Neural progenitor cell (in vitro differentiated cells): ENCODE measurements around the gene PROZ. TPM values are rescaled to one million over a fixed set of nuclear protein-coding genes. Genes with fewer than 3 reads are reported as not detected.

ENCODE experiments used
- DNase-seq: peaks from one replicate; pipeline ENCODE4 v3.0.0-alpha.2; 2016; ENCODE audit warnings: low spot score
- H2AFZ ChIP-seq: fragments of 200-600 bp; sonication (generic); replicated peaks from 2 replicates; pipeline ENCODE4 v1.6.1; 2016; ENCODE audit warnings: antibody characterized with exemption
- H3F3A ChIP-seq: fragments of 200-600 bp; sonication (generic); 2 replicates; pipeline ENCODE4 v1.6.1; 2016; ENCODE audit warnings: antibody characterized with exemption, low read depth
- H3K27ac ChIP-seq: fragments of 200-600 bp; sonication (generic); 2 replicates; pipeline ENCODE4 v1.5.1; 2016; ENCODE audit warnings: mild to moderate bottlenecking
- H3K27me3 ChIP-seq: fragments of 200-600 bp; sonication (generic); 2 replicates; pipeline ENCODE4 v1.6.1; 2016; ENCODE audit warnings: mild to moderate bottlenecking, moderate library complexity
- H3K36me3 ChIP-seq: fragments of 200-600 bp; sonication (generic); 2 replicates; pipeline ENCODE4 v1.5.1; 2016
- H3K4me1 ChIP-seq: fragments of 200-600 bp; sonication (generic); 2 replicates; pipeline ENCODE4 v1.6.1; 2016; ENCODE audit warnings: mixed run types
- H3K4me2 ChIP-seq: fragments of 200-600 bp; sonication (generic); 2 replicates; pipeline ENCODE4 v1.6.1; 2016
- H3K4me3 ChIP-seq: fragments of 200-600 bp; sonication (generic); 2 replicates; pipeline ENCODE4 v1.5.1; 2016
- H3K79me2 ChIP-seq: fragments of 200-600 bp; sonication (generic); 2 replicates; pipeline ENCODE4 v1.6.1; 2016; ENCODE audit warnings: low read depth
- H3K9ac ChIP-seq: fragments of 200-600 bp; sonication (generic); 2 replicates; pipeline ENCODE4 v1.6.1; 2016
- H3K9me3 ChIP-seq: fragments of 200-600 bp; sonication (generic); 2 replicates; pipeline ENCODE4 v1.5.1; 2016; ENCODE audit warnings: low read depth
- H4K20me1 ChIP-seq: fragments of 200-600 bp; sonication (generic); 2 replicates; pipeline ENCODE4 v1.6.1; 2016; ENCODE audit warnings: low read depth
- H3K27ac Mint-ChIP-seq: 3 replicates; pipeline ENCODE4 v1.8.0; 2021; ENCODE audit warnings: mixed read lengths
- H3K27me3 Mint-ChIP-seq: 2 replicates; pipeline ENCODE4 v1.8.0; 2022; ENCODE audit warnings: low read depth, mild to moderate bottlenecking, inconsistent platforms, moderate library complexity, mixed read lengths; ENCODE audit not compliant: insufficient read depth
- H3K36me3 Mint-ChIP-seq: 3 replicates; pipeline ENCODE4 v1.8.0; 2021; ENCODE audit warnings: mixed read lengths
- H3K4me1 Mint-ChIP-seq: 3 replicates; pipeline ENCODE4 v1.8.0; 2021; ENCODE audit warnings: mixed read lengths
- H3K4me3 Mint-ChIP-seq: 3 replicates; pipeline ENCODE4 v1.8.0; 2021; ENCODE audit warnings: mild to moderate bottlenecking, moderate library complexity, mixed read lengths
- H3K9me3 Mint-ChIP-seq: 3 replicates; pipeline ENCODE4 v1.8.0; 2020; ENCODE audit warnings: mixed read lengths
- CTCF ChIP-seq: fragments of 200-600 bp; sonication (generic); IDR thresholded peaks from 2 replicates; pipeline ENCODE4 v1.5.1; 2017; ENCODE audit warnings: antibody characterized with exemption, mild to moderate bottlenecking
- EZH2 ChIP-seq: fragments of 200-600 bp; sonication (generic); IDR thresholded peaks from 2 replicates; pipeline ENCODE4 v1.6.1; 2017; ENCODE audit warnings: antibody characterized with exemption, mild to moderate bottlenecking, moderate library complexity
- EZH2phosphoT487 ChIP-seq: fragments of 200-600 bp; sonication (generic); IDR thresholded peaks from 2 replicates; pipeline ENCODE4 v1.6.1; 2017; ENCODE audit warnings: antibody characterized with exemption
- total RNA-seq: library from RNA; depleted of rRNA; stranded (reverse); fragments of >200 nt; gene quantifications from 2 replicates; pipeline ENCODE4 v1.2.3, GENCODE V29; 2015; ENCODE audit warnings: low replicate concordance

The PROZ gene
- total RNA-seq, 1 donor from 2014 or later: not detected

DNA sequence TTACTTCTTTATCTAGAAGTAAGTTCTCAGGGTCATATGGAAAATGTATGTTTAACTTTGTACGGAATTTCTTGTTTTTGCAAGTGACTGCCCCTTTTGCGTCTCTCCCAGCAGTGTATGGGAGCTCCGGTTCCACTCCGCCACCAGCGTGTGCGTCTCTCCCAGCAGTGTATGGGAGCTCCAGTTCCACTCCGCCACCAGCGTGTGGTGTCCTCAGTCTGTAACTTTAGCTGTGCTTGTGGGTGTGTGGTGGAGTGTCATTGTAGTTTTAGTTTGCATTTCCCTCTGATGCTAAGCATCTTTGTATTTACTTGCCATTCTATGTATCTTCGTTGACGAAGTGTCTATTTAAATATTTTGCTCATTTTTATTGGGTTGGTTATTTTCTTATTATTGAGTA is 53.3 kb downstream of the PROZ start:
- TF ChIP-seq CTCF: peak; percentile 25
- no peak for TF ChIP-seq EZH2phosphoT487
- no peak overlapping the region for H2AFZ ChIP-seq
- DNase-seq: peak; percentile 51
- H3K36me3 Mint-ChIP-seq: peaks cover 15% of the 10 kb centered on the region
- peak overlapping the region; percentile 72 for H3K4me3 Mint-ChIP-seq
- H3K4me1 Mint-ChIP-seq: peaks cover 24% of the 10 kb centered on the region
- no peak overlapping the region for H3K9ac ChIP-seq
- peaks cover 89% of the 10 kb centered on the region for H3K79me2 ChIP-seq
- no peaks in the 10 kb centered on the region for H3K9me3 ChIP-seq
- H3K27me3 Mint-ChIP-seq: no peaks in the 10 kb centered on the region
- H3F3A ChIP-seq: peaks cover 21% of the 10 kb centered on the region
- no peak overlapping the region for H3K4me3 ChIP-seq
- no peak overlapping the region for H3K27ac ChIP-seq
- H3K4me2 ChIP-seq: no peak overlapping the region
- peaks cover 5% of the 10 kb centered on the region for H3K36me3 ChIP-seq
- peaks cover 26% of the 10 kb centered on the region for H3K4me1 ChIP-seq
- no peaks in the 10 kb centered on the region for H3K9me3 Mint-ChIP-seq
- no peak overlapping the region for H3K27ac Mint-ChIP-seq
- no peaks in the 10 kb centered on the region for H3K27me3 ChIP-seq
- H4K20me1 ChIP-seq: peaks cover 50% of the 10 kb centered on the region

- TF ChIP-seq EZH2 (no peak), CTCF (no peak), EZH2phosphoT487 (no peak)
- Histone ChIP-seq H3K79me2 (peaks cover 100% of the 10 kb centered on the region), H3K9ac (peak overlapping the region; percentile 2), H3K27ac (peak overlapping the region; percentile 7), H3F3A (peaks cover 13% of the 10 kb centered on the region), H3K36me3 (peaks cover 5% of the 10 kb centered on the region), H2AFZ (no peak overlapping the region), H3K4me1 (peaks cover 18% of the 10 kb centered on the region), H3K27me3 (no peaks in the 10 kb centered on the region), H3K4me2 (peak overlapping the region; percentile 70), H3K4me3 (peak overlapping the region; percentile 3), H3K9me3 (no peaks in the 10 kb centered on the region), H4K20me1 (peaks cover 38% of the 10 kb centered on the region)
- DNase-seq: peak; percentile 61
- no peaks in the 10 kb centered on the region for H3K27me3 Mint-ChIP-seq
- H3K4me3 Mint-ChIP-seq: peak overlapping the region; percentile 9
- no peaks in the 10 kb centered on the region for H3K9me3 Mint-ChIP-seq
- no peak overlapping the region for H3K27ac Mint-ChIP-seq
- H3K4me1 Mint-ChIP-seq: peaks cover 5% of the 10 kb centered on the region
- peaks cover 10% of the 10 kb centered on the region for H3K36me3 Mint-ChIP-seq
These were observed 58.0 kb downstream of the PROZ start for GRCh38 chr13:113216254-113217048.

DNA sequence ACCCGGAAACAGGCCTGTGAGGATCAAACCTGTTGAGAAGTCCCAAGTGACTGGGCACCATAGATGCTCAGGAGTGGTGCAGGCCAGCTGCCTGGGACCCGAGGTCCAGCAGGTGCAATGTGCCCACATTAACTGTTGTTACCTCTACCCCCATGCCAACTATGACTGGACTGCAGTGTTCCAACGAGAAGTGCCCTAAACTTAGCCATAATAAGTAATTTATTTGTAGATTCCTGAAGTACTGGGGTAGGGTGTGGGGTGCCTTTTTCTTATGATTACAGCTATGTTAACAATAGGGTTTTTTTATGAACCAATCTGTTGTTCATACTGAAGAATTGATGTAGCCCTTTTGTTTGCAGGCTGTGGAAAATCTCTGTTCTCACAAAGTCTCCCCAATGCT is 60.1 kb downstream of the PROZ start:
- Mint-ChIP-seq H3K4me1 (peaks cover 3% of the 10 kb centered on the region), H3K36me3 (peaks cover 14% of the 10 kb centered on the region), H3K4me3 (no peak overlapping the region), H3K27ac (no peak overlapping the region), H3K27me3 (peaks cover 2% of the 10 kb centered on the region), H3K9me3 (no peaks in the 10 kb centered on the region)
- H3K36me3 ChIP-seq: peaks cover 3% of the 10 kb centered on the region
- TF ChIP-seq EZH2phosphoT487 (no peak), CTCF (no peak), EZH2 (no peak)
- H3K4me2 ChIP-seq: no peak overlapping the region
- H3K27ac ChIP-seq: no peak overlapping the region
- peaks cover 18% of the 10 kb centered on the region for H3K4me1 ChIP-seq
- no peak overlapping the region for H3K4me3 ChIP-seq
- no peaks in the 10 kb centered on the region for H3K9me3 ChIP-seq
- peaks cover 43% of the 10 kb centered on the region for H4K20me1 ChIP-seq
- no peaks in the 10 kb centered on the region for H3K27me3 ChIP-seq
- H2AFZ ChIP-seq: no peak overlapping the region
- DNase-seq: no peak
- no peak overlapping the region for H3K9ac ChIP-seq
- H3K79me2 ChIP-seq: peaks cover 99% of the 10 kb centered on the region
- peaks cover 13% of the 10 kb centered on the region for H3F3A ChIP-seq
